Measurements from ENCODE around the gene CYP3A7. TPM values are rescaled to one million over a fixed set of nuclear protein-coding genes. Genes with fewer than 3 reads are reported as not detected.
"Not testable (repeated sequence)": the region's sequence is repeated elsewhere in the genome, so short reads cannot be mapped to it uniquely, and the experiment has no call there.

CYP3A7 gene
- total RNA-seq, 1 donor from 2014 or later, result not detected

DNA sequence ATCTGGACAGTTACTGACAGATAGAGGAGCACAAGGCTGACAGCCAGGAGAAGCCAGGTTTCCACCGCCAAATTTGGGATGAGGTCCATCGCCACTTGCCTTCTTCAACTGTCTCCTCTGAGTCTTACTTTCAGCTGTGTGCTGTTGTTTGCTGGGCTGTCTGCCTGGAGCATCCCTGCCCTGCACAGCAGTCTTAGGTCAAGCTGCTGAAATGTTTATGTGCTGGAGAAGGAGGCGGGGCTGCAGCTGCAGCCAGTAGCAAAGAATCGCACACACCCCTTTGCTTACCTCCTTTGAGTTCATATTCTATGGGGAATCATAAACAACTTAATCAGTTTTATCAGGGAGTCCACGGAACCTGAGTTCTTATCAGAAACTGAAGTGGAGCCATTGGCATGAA lies 35.0 kb downstream of the CYP3A7 start:
- TF ChIP-seq, protein P1, sequence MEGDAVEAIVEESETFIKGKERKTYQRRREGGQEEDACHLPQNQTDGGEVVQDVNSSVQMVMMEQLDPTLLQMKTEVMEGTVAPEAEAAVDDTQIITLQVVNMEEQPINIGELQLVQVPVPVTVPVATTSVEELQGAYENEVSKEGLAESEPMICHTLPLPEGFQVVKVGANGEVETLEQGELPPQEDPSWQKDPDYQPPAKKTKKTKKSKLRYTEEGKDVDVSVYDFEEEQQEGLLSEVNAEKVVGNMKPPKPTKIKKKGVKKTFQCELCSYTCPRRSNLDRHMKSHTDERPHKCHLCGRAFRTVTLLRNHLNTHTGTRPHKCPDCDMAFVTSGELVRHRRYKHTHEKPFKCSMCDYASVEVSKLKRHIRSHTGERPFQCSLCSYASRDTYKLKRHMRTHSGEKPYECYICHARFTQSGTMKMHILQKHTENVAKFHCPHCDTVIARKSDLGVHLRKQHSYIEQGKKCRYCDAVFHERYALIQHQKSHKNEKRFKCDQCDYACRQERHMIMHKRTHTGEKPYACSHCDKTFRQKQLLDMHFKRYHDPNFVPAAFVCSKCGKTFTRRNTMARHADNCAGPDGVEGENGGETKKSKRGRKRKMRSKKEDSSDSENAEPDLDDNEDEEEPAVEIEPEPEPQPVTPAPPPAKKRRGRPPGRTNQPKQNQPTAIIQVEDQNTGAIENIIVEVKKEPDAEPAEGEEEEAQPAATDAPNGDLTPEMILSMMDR (IDR thresholded peaks at IDR 0.05; ENCODE audit: partially characterized antibody, unreplicated experiment), result no peak
- H3K36me3 Mint-ChIP-seq (ENCODE audit: unreplicated experiment), result no peaks in the 10 kb centered on the region
- H3K4me3 Mint-ChIP-seq (ENCODE audit: unreplicated experiment), result no peak overlapping the region
- no peak for DNase-seq
- H3K27ac Mint-ChIP-seq (ENCODE audit: unreplicated experiment), result no peak overlapping the region
- H3K27me3 Mint-ChIP-seq (ENCODE audit: unreplicated experiment), result no peaks in the 10 kb centered on the region
- H3K4me1 Mint-ChIP-seq (ENCODE audit: low read depth, unreplicated experiment), result no peaks in the 10 kb centered on the region
- H3K9me3 Mint-ChIP-seq (ENCODE audit: unreplicated experiment), result no peaks in the 10 kb centered on the region

DNA sequence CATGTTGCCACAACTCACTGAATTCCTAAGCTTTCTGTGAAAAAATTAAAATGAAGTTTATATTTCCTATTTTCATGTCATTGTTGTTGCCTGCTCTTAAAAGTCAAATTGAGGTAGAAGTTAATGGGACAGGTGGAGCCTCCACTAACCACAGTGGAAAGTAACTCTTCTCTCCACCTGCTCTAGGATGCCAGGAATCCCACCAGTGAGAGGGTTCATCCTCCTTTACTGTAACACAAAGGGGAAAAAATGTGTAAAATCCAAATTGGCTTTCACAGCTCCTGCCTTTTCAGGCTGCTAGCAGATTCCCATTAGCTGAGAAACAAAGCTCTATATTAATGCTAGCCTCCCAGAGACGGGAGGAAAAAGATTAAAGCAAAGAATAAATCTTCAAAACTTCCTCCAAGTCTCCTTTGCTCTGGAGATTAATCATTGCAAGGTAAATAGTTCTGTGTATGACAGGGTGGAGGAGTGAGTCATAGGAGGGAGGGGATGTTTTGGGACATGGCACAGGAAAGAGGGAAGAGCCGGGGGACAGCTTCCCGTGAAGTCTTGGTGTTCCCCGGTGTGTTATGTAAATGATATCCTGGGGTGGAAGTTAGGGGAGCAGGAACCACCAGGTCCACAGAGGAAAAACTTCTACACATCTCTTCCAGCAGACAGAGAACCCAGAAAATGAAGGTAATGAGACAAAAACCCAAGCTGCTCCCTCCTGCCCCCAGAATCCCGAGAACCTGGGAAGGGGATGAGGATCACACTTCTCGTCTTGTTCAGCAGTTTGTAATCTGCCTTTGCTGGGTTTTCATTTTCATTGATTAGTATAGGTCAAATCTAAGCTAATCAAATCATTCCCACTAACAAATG lies 35.9 kb downstream of the CYP3A7 start:
- DNase-seq; H3K9me3 Mint-ChIP-seq (ENCODE audit: unreplicated experiment); H3K27me3 Mint-ChIP-seq (ENCODE audit: unreplicated experiment); H3K27ac Mint-ChIP-seq (ENCODE audit: unreplicated experiment); H3K4me1 Mint-ChIP-seq (ENCODE audit: low read depth, unreplicated experiment); H3K4me3 Mint-ChIP-seq (ENCODE audit: unreplicated experiment); H3K36me3 Mint-ChIP-seq (ENCODE audit: unreplicated experiment): not testable (repeated sequence)

DNA sequence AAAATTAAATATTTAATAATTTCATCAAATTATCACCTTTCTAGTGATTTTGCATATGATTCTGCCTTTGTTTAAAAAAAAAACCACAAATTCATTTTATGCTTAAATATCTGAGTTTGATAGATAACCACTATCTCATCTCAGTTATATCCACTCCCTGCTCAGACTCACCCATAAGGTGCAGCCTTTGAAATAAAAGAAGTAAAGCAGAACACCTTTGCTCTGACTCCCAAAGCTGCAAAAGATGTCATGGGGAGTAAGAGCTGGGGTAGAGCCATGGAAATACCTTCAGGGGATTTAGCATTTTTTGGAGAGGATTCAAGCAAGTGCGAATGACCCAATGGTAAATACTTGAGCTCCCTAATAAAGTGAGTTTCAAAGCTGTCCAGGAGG lies 40.1 kb downstream of the CYP3A7 start:
- Mint-ChIP-seq H3K4me3 (ENCODE audit: unreplicated experiment) (no peak overlapping the region), H3K9me3 (ENCODE audit: unreplicated experiment) (no peaks in the 10 kb centered on the region), H3K27ac (ENCODE audit: unreplicated experiment) (no peak overlapping the region), H3K27me3 (ENCODE audit: unreplicated experiment) (no peaks in the 10 kb centered on the region), H3K4me1 (ENCODE audit: low read depth, unreplicated experiment) (no peaks in the 10 kb centered on the region), H3K36me3 (ENCODE audit: unreplicated experiment) (peaks cover 7% of the 10 kb centered on the region)
- DNase-seq, result no peak
- TF ChIP-seq, protein P1 (IDR thresholded peaks at IDR 0.05; ENCODE audit: partially characterized antibody, unreplicated experiment), result no peak

DNA sequence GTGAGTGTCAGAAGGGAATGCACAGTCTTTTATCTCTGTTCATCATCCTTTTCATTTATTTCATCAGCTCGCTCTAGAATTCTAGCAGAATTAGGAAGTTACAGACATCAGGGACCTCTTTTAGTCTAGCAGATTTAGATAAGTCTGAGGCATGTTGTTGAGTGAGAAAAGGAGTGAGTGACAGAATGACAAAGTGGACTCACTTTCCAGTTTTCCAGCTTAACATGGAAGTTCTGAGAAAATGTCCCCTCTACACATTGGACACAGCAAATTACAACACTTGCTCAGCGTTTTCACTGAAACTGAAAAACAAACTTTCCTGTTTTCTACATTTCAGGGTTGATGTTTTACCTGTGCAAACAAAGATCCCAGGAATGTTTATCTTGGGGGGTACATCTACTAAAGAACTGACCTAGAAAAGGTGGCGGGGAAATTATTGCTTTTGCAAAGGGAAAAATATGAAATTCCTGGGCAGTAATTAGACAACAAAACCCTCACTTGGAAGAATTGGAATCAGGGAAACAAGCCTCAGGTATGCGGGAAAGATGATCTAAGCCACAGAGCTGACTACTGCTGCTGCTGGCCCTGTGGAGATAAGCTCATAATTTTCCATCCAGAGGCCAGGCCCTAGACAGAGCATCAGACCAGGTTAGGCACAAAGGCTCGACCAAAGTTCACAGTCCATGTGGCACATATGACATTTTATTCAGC lies 40.6 kb downstream of the CYP3A7 start:
- Mint-ChIP-seq H3K36me3 (ENCODE audit: unreplicated experiment) (peaks cover 7% of the 10 kb centered on the region), H3K27me3 (ENCODE audit: unreplicated experiment) (no peaks in the 10 kb centered on the region), H3K27ac (ENCODE audit: unreplicated experiment) (no peak overlapping the region), H3K9me3 (ENCODE audit: unreplicated experiment) (no peaks in the 10 kb centered on the region), H3K4me3 (ENCODE audit: unreplicated experiment) (no peak overlapping the region), H3K4me1 (ENCODE audit: low read depth, unreplicated experiment) (no peaks in the 10 kb centered on the region)
- DNase-seq, result no peak
- TF ChIP-seq, protein P1 (IDR thresholded peaks at IDR 0.05; ENCODE audit: partially characterized antibody, unreplicated experiment), result no peak

DNA sequence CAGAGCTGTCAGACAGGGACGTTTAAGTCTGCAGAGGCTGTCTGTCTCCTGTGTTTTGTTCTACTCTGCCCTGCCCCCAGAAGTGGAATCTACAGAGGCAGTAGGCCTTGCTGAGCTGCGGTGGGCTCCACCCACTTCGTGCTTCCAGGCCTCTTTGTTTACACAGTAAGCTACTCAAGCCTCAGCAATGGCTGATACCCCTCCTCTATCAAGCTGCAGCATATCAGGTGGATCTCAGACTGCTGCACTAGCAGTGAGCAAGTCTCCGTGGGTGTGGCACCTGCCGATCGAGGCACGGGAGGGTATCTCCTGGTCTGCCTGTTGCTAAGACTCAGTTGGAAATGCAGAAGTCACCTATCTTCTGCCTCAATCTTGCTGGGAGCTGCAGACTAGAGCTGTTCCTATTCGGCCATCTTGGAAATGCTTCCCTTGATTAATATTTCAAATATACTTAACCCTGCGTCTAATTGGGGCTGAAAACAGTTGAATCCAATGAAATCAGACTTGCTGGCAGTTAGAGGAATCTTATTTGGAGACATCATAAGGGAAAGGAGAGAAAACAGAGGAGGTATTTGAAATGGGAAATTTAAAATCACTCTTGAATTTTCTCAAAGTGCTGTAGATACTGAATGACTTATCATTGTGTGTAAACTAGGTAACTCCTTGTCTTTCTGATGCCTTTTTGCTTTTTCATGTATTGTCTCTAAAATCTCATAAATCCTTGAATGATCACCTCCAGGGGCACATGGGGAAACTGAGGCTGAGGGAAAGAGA lies 41.4 kb downstream of the CYP3A7 start:
- Mint-ChIP-seq H3K4me1 (ENCODE audit: low read depth, unreplicated experiment) (no peaks in the 10 kb centered on the region), H3K27ac (ENCODE audit: unreplicated experiment) (no peak overlapping the region), H3K9me3 (ENCODE audit: unreplicated experiment) (no peaks in the 10 kb centered on the region), H3K27me3 (ENCODE audit: unreplicated experiment) (no peaks in the 10 kb centered on the region), H3K36me3 (ENCODE audit: unreplicated experiment) (peaks cover 7% of the 10 kb centered on the region), H3K4me3 (ENCODE audit: unreplicated experiment) (no peak overlapping the region)
- DNase-seq, result no peak
- TF ChIP-seq, protein P1 (IDR thresholded peaks at IDR 0.05; ENCODE audit: partially characterized antibody, unreplicated experiment), result no peak
